GM19324 (cell line): ENCODE results near the gene C19orf44.
"Not testable (repeated sequence)": the region's sequence is repeated elsewhere in the genome, so short reads cannot be mapped to it uniquely, and the experiment has no call there.

Source experiments
- ATAC-seq: cut with Tn5 transposase; IDR thresholded peaks from one replicate; pipeline ENCODE4 v1.9.1; 2021; ENCODE audit warnings: mild to moderate bottlenecking, moderate library complexity; ENCODE audit not compliant: unreplicated experiment, low FRiP score

Gene C19orf44

DNA sequence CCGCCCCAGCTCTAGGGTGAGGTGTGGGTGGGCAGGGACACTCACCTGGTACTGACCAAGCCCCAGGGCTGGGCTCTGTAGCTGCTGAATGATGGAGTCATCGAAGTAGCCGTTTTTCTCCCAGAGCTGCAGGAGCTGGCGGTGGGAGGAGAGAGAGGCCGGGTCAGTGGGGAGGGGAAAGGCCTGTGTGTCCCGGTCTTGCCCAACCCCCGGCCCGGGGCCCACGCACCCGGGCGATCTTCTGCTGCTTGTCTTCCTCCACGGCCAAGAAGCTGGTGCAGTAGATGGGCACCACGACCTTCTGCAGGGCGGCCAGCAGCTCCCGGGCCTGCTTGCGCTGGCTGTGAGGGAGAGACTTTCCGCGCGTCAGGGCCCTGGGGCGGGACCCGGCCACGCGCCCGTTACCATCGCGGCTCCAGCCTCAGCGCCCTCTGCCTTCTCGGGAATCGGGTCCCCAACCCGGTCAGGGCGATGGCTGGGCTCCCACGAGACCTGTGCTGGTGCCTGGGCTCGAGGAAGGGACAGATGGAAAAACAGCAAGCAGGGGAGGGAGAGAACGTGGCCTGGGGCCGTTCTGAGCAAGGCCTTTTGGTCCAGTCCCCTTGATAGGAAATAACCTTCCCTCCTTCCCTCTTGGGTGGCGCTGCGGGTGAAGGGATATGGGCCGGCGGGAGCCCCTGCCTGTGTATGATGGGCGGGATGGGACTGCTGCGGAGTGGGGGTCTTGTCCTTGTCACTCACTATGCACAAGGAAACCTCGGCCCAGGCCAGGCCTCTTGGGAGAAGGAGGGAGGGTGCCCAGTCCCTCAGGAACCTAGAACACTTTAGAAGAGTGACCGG is 34.6 kb downstream of the C19orf44 start:
- no peak for ATAC-seq

DNA sequence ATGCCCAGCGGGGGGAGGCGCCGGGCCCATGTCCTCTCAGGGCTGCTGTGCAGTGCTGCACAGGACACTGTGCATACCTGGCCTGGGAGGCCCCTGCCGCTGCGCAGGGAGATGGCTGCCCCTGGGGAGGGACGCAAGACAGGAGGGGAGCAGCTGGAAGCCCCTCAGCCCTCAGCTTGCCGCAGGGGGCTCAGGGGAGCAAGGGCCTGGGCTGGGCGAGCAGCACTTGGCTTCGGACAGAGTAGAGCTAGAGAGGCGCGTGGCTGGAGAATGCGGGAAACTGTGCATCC is 35.1 kb downstream of the C19orf44 start:
- ATAC-seq: no peak

DNA sequence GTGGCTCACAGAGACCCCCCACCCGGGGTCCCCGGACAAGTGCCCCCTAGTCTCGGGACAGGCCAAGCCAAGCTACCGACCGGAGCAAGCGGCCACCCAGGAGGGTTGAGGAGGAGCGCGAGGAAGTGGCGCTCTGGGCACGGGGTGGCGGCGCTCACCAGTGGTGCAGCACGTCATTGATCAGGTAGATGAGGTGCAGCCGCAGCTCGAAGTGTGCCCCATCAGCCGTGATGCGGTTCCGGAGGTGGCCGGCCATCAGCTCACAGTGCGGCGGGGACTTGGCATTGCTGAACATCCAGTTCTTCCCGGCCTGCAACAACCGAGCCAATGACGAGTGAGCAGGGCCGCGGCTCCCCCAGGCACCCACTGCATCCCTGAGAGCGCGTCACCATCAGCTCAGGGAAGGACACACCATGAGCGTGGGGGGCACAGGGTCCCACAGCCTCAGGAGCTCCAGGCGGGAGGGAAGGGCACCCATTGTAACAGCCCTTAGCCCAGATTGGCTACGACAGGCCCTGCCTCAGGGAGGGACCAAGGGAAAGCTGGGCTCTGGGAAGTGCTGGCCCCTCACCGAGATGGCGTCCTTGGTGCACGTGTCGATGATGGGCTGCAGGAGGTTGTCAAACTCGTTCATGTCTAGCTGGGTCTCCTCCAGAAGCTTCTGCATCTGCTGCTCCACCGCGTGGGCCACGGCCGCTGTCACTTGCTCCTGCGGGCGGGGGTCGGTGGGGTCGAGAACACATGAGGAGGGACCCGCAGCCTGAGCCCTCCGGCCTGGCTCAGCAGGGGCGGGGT is 36.4 kb downstream of the C19orf44 start:
- ATAC-seq: no peak

DNA sequence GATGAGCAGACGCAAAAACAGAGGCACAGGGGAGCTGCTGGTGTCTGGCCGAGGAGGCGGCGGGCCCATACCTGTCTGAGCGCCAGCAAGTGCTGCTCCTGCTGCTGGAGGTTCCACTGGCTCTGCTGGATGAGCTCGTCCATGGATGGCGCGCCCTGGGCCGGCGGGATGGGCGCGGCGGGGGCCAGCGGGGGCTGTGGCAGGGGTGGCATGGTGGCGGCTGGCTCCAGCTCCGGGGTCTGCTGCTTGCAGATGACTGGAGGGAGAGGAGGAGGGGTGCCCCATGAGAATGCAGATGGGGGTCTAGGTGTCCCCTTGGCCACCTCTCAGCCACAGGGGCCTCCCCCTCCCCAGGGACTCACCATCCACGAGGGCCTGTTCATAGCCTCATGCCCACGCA is 39.2 kb downstream of the C19orf44 start:
- no peak for ATAC-seq

DNA sequence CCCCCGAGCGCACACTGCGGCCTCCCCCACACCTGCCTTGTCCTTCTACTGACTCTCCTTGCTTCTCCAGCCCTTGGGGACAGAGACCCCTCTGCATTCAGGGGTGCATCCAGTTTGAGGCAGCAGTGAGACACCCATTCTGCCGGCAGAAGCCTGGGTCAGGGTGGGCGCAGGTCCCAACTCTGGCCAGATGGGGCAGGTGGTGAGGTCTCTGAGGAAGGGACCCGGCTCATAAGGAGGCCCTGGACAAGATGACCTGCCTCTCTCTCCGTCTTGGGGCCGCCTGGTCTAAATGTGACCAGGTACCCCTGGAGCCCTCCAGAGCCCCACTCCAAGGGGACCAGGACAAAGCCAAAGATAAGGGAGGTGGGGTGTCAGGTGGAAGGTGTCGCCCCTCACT is 39.9 kb downstream of the C19orf44 start:
- no peak for ATAC-seq

DNA sequence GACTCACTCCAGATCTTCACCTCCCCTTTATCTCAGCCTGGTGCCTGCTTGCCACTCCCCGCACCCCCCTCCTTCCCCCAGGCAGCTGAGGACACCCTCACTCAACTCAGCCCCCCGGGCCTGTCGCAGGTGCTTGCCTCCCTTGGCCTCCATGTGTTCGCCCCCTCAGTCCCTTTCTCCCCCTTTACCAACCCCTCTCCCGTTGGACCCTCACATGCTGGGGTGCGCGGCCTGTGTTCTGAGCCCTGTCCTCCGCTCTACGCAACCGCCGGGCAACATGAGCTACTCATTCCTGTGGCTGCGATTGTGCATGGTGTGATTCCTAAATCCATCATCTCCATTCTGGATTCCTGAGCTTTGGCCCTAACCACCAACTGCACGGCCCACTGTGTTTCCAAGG is 40.9 kb downstream of the C19orf44 start:
- no peak for ATAC-seq

DNA sequence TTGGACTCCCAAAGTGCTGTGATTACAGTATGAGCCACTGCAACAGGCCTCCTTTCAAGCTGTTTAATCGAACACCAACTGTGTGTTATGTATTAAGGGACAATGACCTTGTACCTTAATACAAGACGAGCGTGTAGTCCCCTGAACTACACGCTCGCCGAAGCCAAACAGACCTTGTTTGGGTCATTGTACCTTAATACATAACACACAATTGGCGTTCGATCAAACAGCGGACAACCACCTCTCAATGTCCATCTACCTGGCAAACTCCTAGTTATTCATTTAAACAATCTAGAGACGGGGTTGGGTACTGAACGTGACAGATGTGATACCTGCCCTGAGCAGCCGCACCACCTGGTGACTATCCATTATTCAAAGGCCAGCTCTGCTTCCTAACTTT is 44.8 kb downstream of the C19orf44 start:
- no peak for ATAC-seq

DNA sequence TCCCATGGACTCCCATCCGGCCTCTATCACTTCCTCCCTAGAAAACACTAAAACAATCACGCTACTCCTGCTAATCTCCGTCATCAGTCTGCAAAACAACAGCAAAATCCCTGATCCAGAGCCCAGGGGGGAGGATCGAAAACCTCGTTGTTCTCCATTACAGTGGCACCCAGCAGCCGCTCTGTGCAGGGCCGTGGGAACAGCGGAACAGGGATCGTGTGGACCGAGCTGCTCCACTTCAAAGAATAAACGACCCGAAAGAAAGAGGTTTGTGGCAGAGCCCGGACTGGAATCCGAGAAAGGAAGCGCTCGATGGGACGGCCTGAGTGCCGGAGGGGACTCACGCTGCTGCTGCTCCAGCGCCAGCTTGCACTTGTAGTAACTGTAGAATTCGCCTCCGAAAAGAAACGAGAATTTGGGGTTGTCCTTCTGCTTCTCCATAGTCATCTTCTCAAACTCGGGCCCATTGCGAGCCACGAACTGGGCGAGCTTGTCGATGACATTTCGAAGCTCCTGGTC is 45.4 kb downstream of the C19orf44 start:
- ATAC-seq: no peak

DNA sequence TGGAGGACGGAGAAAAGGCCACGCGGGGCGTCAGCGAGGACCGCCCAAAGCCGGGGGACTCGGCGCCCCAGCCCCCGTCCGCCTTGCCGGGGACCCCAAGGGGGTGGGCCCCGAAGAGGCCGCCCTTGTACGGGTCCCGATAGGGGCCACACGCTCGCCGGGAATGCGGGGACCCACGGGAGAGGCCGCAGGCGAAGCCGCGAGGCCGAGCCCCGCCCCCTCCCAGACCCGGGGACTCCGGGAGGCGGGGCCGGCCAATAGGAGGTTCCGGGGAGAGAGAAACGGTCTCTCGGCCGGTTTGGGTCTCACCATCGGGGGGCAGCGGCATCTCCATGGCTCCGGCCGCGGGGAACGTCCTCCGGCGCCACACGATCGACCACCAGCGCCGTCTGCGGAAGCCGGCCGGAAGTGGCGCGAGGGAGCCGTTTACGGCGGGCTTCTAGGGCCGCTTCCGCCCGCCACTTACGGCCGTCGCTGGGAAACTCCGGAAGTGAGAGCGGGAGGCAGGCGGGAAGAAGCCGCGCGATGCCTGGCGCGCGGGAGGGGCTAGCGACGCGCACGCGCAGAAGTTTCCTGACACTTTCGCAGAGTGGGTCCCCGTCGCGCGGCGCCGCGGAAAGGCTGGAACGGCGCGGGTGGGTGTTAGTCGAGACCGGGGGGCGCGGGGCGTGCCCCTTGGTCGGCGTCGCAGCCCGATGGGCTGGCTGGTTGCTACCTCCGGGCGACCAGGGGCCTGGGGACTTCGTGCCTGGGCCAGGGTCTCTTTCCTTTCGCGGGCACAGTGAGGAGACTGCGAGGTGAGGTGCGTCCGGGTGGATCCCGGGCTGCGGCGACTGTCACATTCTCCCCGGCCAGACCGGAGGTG is 46.1 kb downstream of the C19orf44 start, which contains the start of gene CHERP:
CHERP (minus strand) TSS at position 393 of the 865 bp plus-strand sequence; CDS start at position 334, 59 bp downstream.
- peak; percentile 89 for ATAC-seq

DNA sequence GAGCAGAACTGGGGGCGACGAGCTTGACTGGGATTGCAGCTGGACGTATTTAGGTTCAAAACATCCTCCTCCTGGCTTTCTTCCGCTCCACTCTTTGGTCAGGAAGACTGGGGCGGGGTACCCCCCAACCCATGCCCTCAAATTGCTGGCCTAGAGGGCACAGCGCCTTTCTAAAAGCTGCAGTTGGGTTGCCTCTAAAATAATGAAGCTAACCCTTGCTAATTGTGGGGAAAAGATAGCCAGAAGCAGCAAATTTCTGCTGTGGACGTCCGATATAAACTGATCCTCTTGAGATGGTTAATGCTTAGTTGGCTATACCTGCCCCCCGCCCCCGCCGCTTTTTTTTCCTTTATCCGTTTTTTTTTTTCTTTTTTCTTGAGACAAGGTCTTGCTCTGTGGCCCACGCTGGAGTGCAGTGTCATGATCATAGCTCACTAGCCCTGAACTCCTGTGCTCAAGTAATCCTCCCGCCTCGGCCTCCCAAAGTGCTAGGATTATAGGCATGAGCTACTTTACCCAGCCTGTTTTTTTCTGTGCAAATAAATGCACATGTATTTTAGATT is 46.8 kb downstream of the C19orf44 start:
- ATAC-seq: no peak

DNA sequence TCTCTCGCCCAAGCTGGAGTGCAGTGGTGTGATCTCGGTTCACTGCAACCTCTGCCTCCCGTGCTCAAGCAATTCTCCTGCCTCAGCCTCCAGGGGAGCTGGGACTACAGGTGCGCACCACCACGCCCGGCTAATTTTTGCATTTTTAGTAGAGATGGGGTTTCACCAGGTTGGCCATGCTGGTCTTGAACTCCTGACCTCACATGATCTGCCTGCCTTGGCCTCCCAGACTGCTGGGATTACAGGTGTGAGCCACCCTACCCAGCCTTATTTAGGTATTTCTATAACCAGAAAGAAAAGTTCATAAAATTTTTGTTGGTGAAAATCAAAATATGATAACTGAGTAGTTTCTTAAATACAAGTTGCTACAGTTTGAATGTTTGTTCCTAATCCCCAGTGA is 47.5 kb downstream of the C19orf44 start:
- not testable (repeated sequence) for ATAC-seq

DNA sequence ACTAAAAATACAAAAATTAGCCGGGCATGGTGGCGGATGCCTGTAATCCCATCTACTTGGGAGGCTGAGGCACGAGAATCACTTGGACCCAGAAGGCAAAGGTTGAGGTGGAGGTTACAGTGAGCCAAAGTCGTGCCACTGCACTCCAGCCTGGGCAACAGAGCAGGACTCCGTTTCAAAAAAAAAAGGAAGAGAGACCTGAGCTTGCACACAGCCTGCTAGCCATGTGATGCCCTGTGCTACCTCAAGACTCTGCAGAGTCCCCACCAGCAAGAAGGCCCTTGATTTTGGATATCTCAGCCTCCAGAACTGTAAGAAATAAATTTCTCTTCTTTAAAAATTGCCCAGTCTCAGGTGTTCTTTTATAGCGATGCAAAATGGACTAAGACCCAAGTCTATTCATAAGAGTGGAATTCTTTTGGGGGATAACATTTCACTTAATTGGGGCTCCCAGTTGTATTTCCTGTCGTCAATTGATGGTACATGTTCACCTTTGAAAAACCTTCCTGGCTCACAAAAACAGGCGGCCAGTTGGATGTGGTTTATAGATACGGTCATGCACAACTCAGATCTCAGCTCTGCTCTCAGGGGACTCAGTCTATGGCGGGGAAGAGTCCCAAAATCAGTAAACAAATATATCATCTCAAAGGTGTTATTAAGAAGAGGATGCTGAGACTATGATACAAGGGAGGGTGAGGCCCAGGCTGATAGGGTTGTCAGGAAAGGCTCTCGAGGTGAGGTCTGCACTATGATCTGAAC is 48.5 kb downstream of the C19orf44 start:
- no peak for ATAC-seq

DNA sequence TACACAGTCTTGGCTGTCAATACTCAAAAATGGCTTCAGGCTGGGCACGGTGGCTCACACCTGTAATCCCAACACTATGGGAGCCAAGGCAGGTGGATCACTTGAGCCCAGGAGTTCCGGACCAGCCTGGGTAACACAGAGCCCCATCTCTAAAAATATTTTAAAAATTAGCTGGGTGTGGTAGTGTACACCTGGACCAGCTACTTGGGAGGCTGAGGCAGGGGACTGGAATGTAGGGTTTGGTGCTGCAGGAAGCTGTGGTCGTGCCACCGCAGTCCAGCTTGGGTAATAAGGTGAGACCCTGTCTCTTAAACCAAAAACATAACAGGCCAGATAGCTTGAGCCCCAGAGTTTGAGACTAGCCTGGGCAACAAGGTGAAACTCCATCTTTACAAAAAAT is 52.8 kb downstream of the C19orf44 start:
- ATAC-seq: no peak

DNA sequence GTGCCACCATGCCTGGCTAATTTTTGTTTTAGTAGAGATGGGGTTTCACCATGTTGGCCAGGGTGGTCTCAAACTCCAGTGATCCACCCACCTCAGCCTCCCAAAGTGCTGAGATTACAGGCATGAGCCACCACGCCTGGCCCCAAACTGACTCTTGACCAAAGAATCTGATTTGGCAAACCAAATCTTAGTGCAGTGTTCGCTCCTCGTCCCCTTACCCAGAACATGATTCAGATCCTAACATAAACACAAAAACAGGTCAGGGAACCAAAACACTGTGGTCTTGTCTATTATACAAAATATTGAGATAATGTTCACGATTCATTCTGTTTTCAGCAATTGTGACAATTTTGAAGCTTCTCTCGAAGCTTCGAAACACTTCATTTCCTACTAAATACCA is 55.7 kb downstream of the C19orf44 start:
- not testable (repeated sequence) for ATAC-seq

DNA sequence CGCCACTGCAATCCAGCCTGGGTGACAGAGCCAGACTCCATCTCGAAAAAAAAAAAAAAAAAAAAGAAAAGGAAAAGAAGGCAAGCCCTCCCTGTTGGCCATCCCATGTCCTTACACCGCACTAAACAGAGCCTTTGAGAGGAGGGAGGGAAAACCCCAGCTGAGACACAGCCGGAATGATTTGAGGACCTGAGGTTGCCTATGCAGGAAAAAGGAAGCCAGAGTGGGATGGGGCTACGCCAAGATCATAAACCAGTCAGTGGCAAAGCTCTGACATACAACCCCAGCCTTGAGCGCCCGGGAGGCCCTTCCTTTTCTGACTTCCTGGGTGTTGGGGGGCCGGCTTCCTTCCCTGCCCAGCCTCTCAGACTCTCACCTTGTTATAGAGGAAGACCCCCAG is 58.6 kb downstream of the C19orf44 start:
- no peak for ATAC-seq

DNA sequence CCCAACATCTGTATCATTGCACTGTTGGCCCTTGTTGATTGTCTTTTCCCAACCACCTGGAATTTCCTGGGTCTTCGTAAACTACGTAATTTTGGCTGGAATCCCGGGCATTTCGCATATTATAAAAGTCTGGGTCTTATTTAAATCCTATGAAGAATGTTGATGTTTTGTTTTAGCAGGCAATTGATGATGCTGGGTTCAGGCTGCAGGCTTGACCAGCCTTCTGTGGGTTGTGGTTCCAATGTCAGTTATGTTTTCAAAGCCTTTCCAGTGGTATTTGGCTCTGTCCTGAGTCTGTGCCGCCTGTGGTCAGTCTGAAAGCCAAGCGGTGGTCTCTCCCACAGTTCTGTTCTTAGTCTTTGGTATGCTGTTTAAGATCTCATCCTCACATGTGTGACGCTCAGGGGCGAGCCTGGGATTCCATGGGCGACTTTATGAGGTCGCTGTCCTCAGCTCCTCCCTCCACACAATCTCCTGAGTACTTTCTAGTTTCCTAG is 63.6 kb downstream of the C19orf44 start:
- no peak for ATAC-seq

DNA sequence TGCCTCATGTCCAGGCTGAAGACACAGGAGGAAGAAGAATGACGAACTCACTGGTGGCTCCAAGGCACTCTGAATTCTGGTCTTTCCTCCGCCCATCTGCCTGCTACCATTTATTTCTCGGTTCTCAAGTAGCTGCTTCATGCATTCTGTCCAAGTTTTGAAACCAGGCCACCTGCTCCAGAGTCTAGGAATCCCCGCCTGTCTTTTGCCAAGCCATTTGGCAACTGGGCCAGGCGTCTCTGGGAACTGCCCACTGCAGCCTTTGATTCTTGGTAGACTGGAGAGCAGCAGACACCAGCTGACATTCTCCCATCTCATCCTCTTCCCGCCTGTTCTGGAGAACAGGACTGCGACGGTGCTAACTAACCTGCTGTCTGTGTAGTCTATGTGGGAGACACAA is 65.2 kb downstream of the C19orf44 start:
- no peak for ATAC-seq

DNA sequence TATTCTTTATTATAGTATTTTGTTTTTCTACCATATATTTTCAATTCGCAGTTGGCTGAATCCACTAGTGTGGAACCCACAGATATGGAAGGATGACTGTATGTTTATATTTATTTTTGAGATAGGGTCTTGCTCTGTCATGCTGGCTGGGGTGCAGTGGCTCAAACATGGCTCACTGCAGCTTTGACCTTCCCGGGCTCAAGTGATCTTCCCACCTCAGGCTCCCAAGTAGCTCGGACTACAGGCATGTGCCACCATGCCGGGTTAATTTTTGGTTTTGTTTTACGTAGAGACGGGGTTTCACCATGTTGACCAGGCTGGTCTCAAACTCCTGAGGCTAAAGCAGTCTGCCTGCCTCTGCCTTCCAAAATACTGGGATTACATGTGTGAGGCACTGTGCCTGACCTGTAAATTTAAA is 66.4 kb downstream of the C19orf44 start:
- ATAC-seq: no peak

DNA sequence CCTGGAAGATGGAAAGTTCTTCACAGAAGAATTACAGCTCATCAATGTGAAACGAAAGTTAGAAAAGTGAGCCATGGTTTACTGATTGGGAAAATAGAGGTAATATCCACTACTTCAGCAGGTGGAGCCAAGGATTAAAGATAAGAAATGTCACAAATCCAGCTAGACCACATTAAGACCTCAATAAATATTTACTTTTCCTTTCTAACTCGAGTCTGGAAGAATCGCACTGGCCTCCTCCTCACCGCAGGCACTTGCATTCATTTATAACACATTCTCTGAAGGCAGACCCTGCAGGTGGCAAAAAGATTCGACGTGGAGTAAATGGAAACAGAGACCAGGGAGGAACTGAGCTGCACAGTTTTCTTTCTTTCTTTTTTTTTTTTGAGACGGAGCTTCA is 68.6 kb downstream of the C19orf44 start:
- ATAC-seq: no peak
